Lung (tissue), 12 donors: Measurements from ENCODE around the gene GSKIP. TPM values are rescaled to one million over a fixed set of nuclear protein-coding genes. Genes with fewer than 3 reads are reported as not detected.

ENCODE experiments used
- ATAC-seq: fragments of 200-7000 bp; cut with Tn5 transposase; one replicate; pipeline ENCODE4 v1.9.1; 2020; ENCODE audit warnings: moderate number of reproducible peaks; ENCODE audit not compliant: insufficient read depth, low FRiP score
- DNase-seq, 3 donors: peaks; one replicate each; pipeline ENCODE4 v3.0.0-alpha.2; 2013 to 2017
- H3K27ac ChIP-seq, 2 donors: one replicate each; pipeline ENCODE4 v1.5.1; 2013; ENCODE audit warnings: mild to moderate bottlenecking in 2 of 2, moderate library complexity in 2 of 2, control low read depth in 1 of 2, inconsistent platforms in 1 of 2, low read depth in 1 of 2, low read length in 1 of 2
- H3K27me3 ChIP-seq, 3 donors: one replicate each; pipeline ENCODE4 v1.5.1; 2013; ENCODE audit warnings: low read length in 2 of 3; ENCODE audit not compliant: control insufficient read depth in 3 of 3, insufficient read depth in 3 of 3
- H3K36me3 ChIP-seq, 4 donors: one replicate each; pipeline ENCODE4 v1.5.1; 2013; ENCODE audit warnings: low read length in 4 of 4, mild to moderate bottlenecking in 1 of 4, moderate library complexity in 1 of 4; ENCODE audit not compliant: control insufficient read depth in 4 of 4, insufficient read depth in 4 of 4
- H3K4me1 ChIP-seq, 5 donors: one replicate each; pipeline ENCODE4 v1.5.1; 2013; ENCODE audit warnings: low read length in 5 of 5, mild to moderate bottlenecking in 2 of 5, moderate library complexity in 1 of 5; ENCODE audit not compliant: control insufficient read depth in 5 of 5, insufficient read depth in 5 of 5
- H3K4me3 ChIP-seq: one replicate; pipeline ENCODE4 v1.5.1; 2013; ENCODE audit warnings: mild to moderate bottlenecking, control low read depth, moderate library complexity
- H3K9ac ChIP-seq, 2 donors: one replicate each; pipeline ENCODE4 v1.5.1; 2013; ENCODE audit warnings: low read length in 2 of 2, control low read depth in 1 of 2; ENCODE audit not compliant: insufficient read depth in 1 of 2
- H3K9me3 ChIP-seq, 4 donors: one replicate each; pipeline ENCODE4 v1.5.1; 2013; ENCODE audit warnings: low read length in 3 of 4, mild to moderate bottlenecking in 1 of 4, moderate library complexity in 1 of 4; ENCODE audit not compliant: control insufficient read depth in 4 of 4, insufficient read depth in 3 of 4
- CTCF ChIP-seq: IDR thresholded peaks from 2 replicates; pipeline ENCODE4 v1.5.1; 2012; ENCODE audit warnings: mild to moderate bottlenecking; ENCODE audit errors: control extremely low read depth, extremely low read depth
- WGBS, 2 donors: extraction: QIAGEN DNeasy Blood & Tissue Kit; methylation state at CpG; one replicate each; pipeline ENCODE4 v1.1.7; 2013; 5-methylcytosine and 5-hydroxymethylcytosine counted together
- polyA plus RNA-seq, 2 donors: library from polyadenylated mRNA; stranded (reverse); fragments of 200-250 nt; gene quantifications; one replicate each; pipeline ENCODE4 v1.2.1, GENCODE V29; 2013
- total RNA-seq, 2 donors: library from RNA; depleted of rRNA in 1 of 2; stranded (reverse); fragments of >200 nt in 1 of 2; gene quantifications; one replicate each; pipeline ENCODE4 v1.2.1, GENCODE V29; 2014 to 2021
- donor health status: control.
- donor health status: control.
- donor health status: Bipolar disorder and iron deficiency.
- donor health status: healthy.
- donor health status: DM: yes; HTN: yes; CAD: no.

Gene GSKIP
- total and polyA plus RNA-seq, 4 donors, result 8.2 to 20.6 (median 15.0) TPM

- Histone ChIP-seq H3K36me3 (no peaks in the 10 kb centered on the region), H3K4me3 (no peak overlapping the region), H3K27me3 (no peaks in the 10 kb centered on the region), H3K9me3 (no peaks in the 10 kb centered on the region), H3K4me1 (no peaks in the 10 kb centered on the region), H3K9ac (no peak overlapping the region), H3K27ac (no peak overlapping the region)
- WGBS, 2 donors, result 91 to 94% methylated on average over 2 of the region's 2 CpGs
- DNase-seq, result no peak
- ATAC-seq, result no peak
- no peak for TF ChIP-seq CTCF
These were observed 53.9 kb downstream of the GSKIP start for GRCh38 chr14:96417254-96417653.

GRCh38 chr14:96418075-96418474, 54.7 kb downstream of the GSKIP start:
- no peak overlapping the region for H3K9ac ChIP-seq
- no peak overlapping the region for H3K27ac ChIP-seq
- TF ChIP-seq CTCF, result no peak
- H3K4me3 ChIP-seq, result no peak overlapping the region
- H3K9me3 ChIP-seq, result no peaks in the 10 kb centered on the region
- DNase-seq, result no peak
- no peaks in the 10 kb centered on the region for H3K27me3 ChIP-seq
- 94 to 98% methylated on average over 4 of the region's 4 CpGs for WGBS, 2 donors
- no peak for ATAC-seq
- H3K4me1 ChIP-seq, result no peaks in the 10 kb centered on the region
- no peaks in the 10 kb centered on the region for H3K36me3 ChIP-seq

- TF ChIP-seq CTCF, result no peak
- 85 to 93% methylated on average over 6 of the region's 6 CpGs for WGBS, 2 donors
- H3K4me3 ChIP-seq, result no peak overlapping the region
- DNase-seq, result peak in 2 of 3 donors; percentile 14 to 22
- no peaks in the 10 kb centered on the region for H3K9me3 ChIP-seq
- H3K27me3 ChIP-seq, result no peaks in the 10 kb centered on the region
- ATAC-seq, result no peak
- H3K27ac ChIP-seq, result no peak overlapping the region
- H3K9ac ChIP-seq, result no peak overlapping the region
- peaks cover 0 to 9% (median 0%) of the 10 kb centered on the region in 5 donors for H3K4me1 ChIP-seq
- no peaks in the 10 kb centered on the region for H3K36me3 ChIP-seq
These were observed 57.9 kb downstream of the GSKIP start for GRCh38 chr14:96421236-96421635.

GRCh38 chr14:96422992-96423391, 59.7 kb downstream of the GSKIP start:
- WGBS, 2 donors, result 94 to 95% methylated on average over 5 of the region's 5 CpGs
- ATAC-seq (no peak), DNase-seq (peak in 1 of 3 donors; percentile 1)

More at GRCh38 chr14:96422992-96423391, 59.7 kb downstream of the GSKIP start:
- Histone ChIP-seq H3K27me3 (no peaks in the 10 kb centered on the region), H3K9me3 (no peaks in the 10 kb centered on the region), H3K27ac (no peak overlapping the region), H3K4me3 (no peak overlapping the region), H3K4me1 (peaks cover 0 to 9% (median 0%) of the 10 kb centered on the region in 5 donors), H3K36me3 (no peaks in the 10 kb centered on the region), H3K9ac (no peak overlapping the region)
- no peak for TF ChIP-seq CTCF
